Liver (tissue), 9 donors: ENCODE measurements around the gene SGCG. TPM values are rescaled to one million over a fixed set of nuclear protein-coding genes. Genes with fewer than 3 reads are reported as not detected.

Experiments
- DNase-seq: peaks from one replicate; pipeline ENCODE4 v3.0.0-alpha.2; 2017; ENCODE audit warnings: low spot score
- H3K27ac ChIP-seq, 2 donors: one replicate each; pipeline ENCODE4 v1.7.0; 2013; ENCODE audit warnings: inconsistent platforms in 2 of 2, low read length in 2 of 2, control low read depth in 1 of 2, low read depth in 1 of 2, mild to moderate bottlenecking in 1 of 2
- H3K27me3 ChIP-seq, 4 donors: one replicate each; pipeline versions ENCODE4 v1.6.1 to v1.7.0; 2013; ENCODE audit warnings: low read length in 3 of 4, inconsistent platforms in 1 of 4, mild to moderate bottlenecking in 1 of 4, moderate library complexity in 1 of 4; ENCODE audit not compliant: control insufficient read depth in 4 of 4, insufficient read depth in 4 of 4
- H3K36me3 ChIP-seq, 4 donors: one replicate each; pipeline versions ENCODE4 v1.6.1 to v1.7.0; 2013; ENCODE audit warnings: low read length in 3 of 4, mild to moderate bottlenecking in 3 of 4, low read depth in 1 of 4, moderate library complexity in 1 of 4; ENCODE audit not compliant: control insufficient read depth in 4 of 4, insufficient read depth in 3 of 4
- H3K4me1 ChIP-seq, 4 donors: one replicate each; pipeline versions ENCODE4 v1.6.1 to v1.7.0; 2013; ENCODE audit warnings: low read length in 3 of 4, mild to moderate bottlenecking in 3 of 4, moderate library complexity in 1 of 4; ENCODE audit not compliant: control insufficient read depth in 4 of 4, insufficient read depth in 4 of 4
- H3K4me3 ChIP-seq, 3 donors: one replicate each; pipeline versions ENCODE4 v1.6.1 to v1.7.0; 2013; ENCODE audit warnings: low read length in 3 of 3, control low read depth in 1 of 3, low read depth in 1 of 3, mild to moderate bottlenecking in 1 of 3
- H3K9ac ChIP-seq, 2 donors: one replicate each; pipeline ENCODE4 v1.7.0; 2013; ENCODE audit warnings: low read length in 2 of 2, mild to moderate bottlenecking in 2 of 2, moderate library complexity in 2 of 2, control low read depth in 1 of 2, low read depth in 1 of 2
- H3K9me3 ChIP-seq, 4 donors: one replicate each; pipeline versions ENCODE4 v1.6.1 to v1.7.0; 2013; ENCODE audit warnings: low read length in 3 of 4; ENCODE audit not compliant: control insufficient read depth in 4 of 4
- EGR1 ChIP-seq, 2 donors: IDR thresholded peaks; 2 replicates each; pipeline ENCODE4 v1.6.1; 2016 to 2018; ENCODE audit warnings: antibody characterized with exemption in 2 of 2, low read depth in 2 of 2
- FOXA1 ChIP-seq: IDR thresholded peaks from 2 replicates; pipeline ENCODE4 v1.6.1; 2016; ENCODE audit warnings: antibody characterized with exemption
- FOXA2 ChIP-seq: IDR thresholded peaks from 2 replicates; pipeline ENCODE4 v1.6.1; 2016; ENCODE audit warnings: antibody characterized with exemption
- GABPA ChIP-seq, 2 donors: IDR thresholded peaks in 1 of 2; conservative IDR thresholded peaks in 1 of 2; 2 replicates each; pipeline ENCODE4 v1.6.1; 2016; ENCODE audit warnings: antibody characterized with exemption in 2 of 2, mild to moderate bottlenecking in 1 of 2, moderate library complexity in 1 of 2
- HNF4A ChIP-seq, 2 donors: conservative IDR thresholded peaks; 2 replicates each; pipeline ENCODE4 v1.6.1; 2016; ENCODE audit warnings: antibody characterized with exemption in 2 of 2, mild to moderate bottlenecking in 2 of 2
- HNF4G ChIP-seq: IDR thresholded peaks from 2 replicates; pipeline ENCODE4 v1.6.1; 2016; ENCODE audit warnings: antibody characterized with exemption
- JUND ChIP-seq, 2 donors: IDR thresholded peaks; 2 replicates each; pipeline ENCODE4 v1.6.1; 2016; ENCODE audit warnings: antibody characterized with exemption in 2 of 2
- NR2F2 ChIP-seq: IDR thresholded peaks from 2 replicates; pipeline ENCODE4 v1.6.1; 2016; ENCODE audit warnings: antibody characterized with exemption
- RAD21 ChIP-seq, 2 donors: IDR thresholded peaks; 2 replicates each; pipeline ENCODE4 v1.6.1; 2016; ENCODE audit warnings: antibody characterized with exemption in 2 of 2, mild to moderate bottlenecking in 2 of 2
- RXRA ChIP-seq, 2 donors: IDR thresholded peaks; 2 replicates each; pipeline ENCODE4 v1.6.1; 2017 to 2018; ENCODE audit warnings: antibody characterized with exemption in 2 of 2, mild to moderate bottlenecking in 1 of 2
- SP1 ChIP-seq: IDR thresholded peaks from 2 replicates; pipeline ENCODE4 v1.6.1; 2018; ENCODE audit warnings: antibody characterized with exemption, mild to moderate bottlenecking
- TAF1 ChIP-seq: conservative IDR thresholded peaks from 2 replicates; pipeline ENCODE4 v1.6.1; 2016; ENCODE audit warnings: antibody characterized with exemption, mild to moderate bottlenecking
- YY1 ChIP-seq: IDR thresholded peaks from 2 replicates; pipeline ENCODE4 v1.6.1; 2016; ENCODE audit warnings: antibody characterized with exemption, mild to moderate bottlenecking
- WGBS: extraction: QIAGEN DNeasy Blood & Tissue Kit; methylation state at CpG from one replicate; pipeline ENCODE4 v1.1.7; 2013; 5-methylcytosine and 5-hydroxymethylcytosine counted together
- polyA plus RNA-seq, 2 donors: library from polyadenylated mRNA; stranded (reverse) in 1 of 2; unstranded in 1 of 2; fragments of 200-250 nt in 1 of 2; fragments of >200 nt in 1 of 2; fragmentation: Nextera tagmentation in 1 of 2; extraction: Ambion mirVana in 1 of 2; gene quantifications; one replicate each; pipeline versions ENCODE4 v1.2.1 to v1.2.3, GENCODE V29; 2013 to 2015
- total RNA-seq, 2 donors: library from RNA; depleted of rRNA; stranded (reverse); fragments of >200 nt; gene quantifications; one replicate each; pipeline ENCODE4 v1.2.3, GENCODE V29; 2014
- TF ChIP-seq, protein P1 (sequence below): IDR thresholded peaks from 2 replicates; pipeline ENCODE4 v1.6.1; 2016; ENCODE audit warnings: antibody characterized with exemption, mild to moderate bottlenecking
- TF ChIP-seq, protein P2 (sequence below): IDR thresholded peaks from 2 replicates; pipeline ENCODE4 v1.6.1; 2016; ENCODE audit warnings: antibody characterized with exemption
- TF ChIP-seq, protein P3 (sequence below): IDR thresholded peaks from 2 replicates; pipeline ENCODE4 v1.6.1; 2016; ENCODE audit warnings: antibody characterized with exemption
- TF ChIP-seq, protein P4 (sequence below): IDR thresholded peaks from 2 replicates; pipeline ENCODE4 v1.6.1; 2016; ENCODE audit warnings: antibody characterized with exemption
- TF ChIP-seq, protein P5 (sequence below): fragments of 150-350 bp; IDR thresholded peaks from 2 replicates; pipeline ENCODE4 v1.5.1; 2017; ENCODE audit warnings: improper control_type of control experiment, low read depth, low read length; ENCODE audit not compliant: missing input control
- donor health status: healthy.
- donor health status: healthy.
- donor health status: healthy.
- donor health status: healthy.
- donor health status: healthy.

The SGCG gene
- total and polyA plus RNA-seq, 4 donors = not detected

DNA sequence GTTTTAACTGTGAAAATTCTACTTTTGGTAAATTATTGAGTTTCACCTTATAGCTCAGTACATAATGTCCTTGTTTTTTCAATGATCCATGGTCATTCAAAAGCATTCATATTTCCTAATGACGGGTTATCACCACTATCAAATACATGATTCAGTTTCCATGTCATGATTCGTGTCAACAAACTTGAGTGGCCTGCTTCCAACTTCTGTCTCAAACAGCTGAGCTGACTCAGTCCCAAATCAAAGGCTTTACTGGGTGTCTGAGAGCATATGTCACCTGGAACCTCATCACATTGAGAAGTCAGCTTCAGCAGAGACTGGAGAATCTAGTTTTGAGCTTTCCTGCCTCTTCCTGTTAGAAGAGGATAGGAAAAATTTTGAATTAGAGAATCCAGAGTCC lies 40.3 kb upstream of the SGCG start:
- no peak overlapping the region for H3K27ac ChIP-seq
- no peak for DNase-seq
- TF ChIP-seq, protein P1, sequence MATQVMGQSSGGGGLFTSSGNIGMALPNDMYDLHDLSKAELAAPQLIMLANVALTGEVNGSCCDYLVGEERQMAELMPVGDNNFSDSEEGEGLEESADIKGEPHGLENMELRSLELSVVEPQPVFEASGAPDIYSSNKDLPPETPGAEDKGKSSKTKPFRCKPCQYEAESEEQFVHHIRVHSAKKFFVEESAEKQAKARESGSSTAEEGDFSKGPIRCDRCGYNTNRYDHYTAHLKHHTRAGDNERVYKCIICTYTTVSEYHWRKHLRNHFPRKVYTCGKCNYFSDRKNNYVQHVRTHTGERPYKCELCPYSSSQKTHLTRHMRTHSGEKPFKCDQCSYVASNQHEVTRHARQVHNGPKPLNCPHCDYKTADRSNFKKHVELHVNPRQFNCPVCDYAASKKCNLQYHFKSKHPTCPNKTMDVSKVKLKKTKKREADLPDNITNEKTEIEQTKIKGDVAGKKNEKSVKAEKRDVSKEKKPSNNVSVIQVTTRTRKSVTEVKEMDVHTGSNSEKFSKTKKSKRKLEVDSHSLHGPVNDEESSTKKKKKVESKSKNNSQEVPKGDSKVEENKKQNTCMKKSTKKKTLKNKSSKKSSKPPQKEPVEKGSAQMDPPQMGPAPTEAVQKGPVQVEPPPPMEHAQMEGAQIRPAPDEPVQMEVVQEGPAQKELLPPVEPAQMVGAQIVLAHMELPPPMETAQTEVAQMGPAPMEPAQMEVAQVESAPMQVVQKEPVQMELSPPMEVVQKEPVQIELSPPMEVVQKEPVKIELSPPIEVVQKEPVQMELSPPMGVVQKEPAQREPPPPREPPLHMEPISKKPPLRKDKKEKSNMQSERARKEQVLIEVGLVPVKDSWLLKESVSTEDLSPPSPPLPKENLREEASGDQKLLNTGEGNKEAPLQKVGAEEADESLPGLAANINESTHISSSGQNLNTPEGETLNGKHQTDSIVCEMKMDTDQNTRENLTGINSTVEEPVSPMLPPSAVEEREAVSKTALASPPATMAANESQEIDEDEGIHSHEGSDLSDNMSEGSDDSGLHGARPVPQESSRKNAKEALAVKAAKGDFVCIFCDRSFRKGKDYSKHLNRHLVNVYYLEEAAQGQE = no peak
- no peak for TF ChIP-seq YY1
- TF ChIP-seq RXRA (IDR thresholded peaks at IDR 0.05) = no peak
- TF ChIP-seq, protein P2, sequence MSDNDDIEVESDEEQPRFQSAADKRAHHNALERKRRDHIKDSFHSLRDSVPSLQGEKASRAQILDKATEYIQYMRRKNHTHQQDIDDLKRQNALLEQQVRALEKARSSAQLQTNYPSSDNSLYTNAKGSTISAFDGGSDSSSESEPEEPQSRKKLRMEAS = no peak
- no peak for TF ChIP-seq SP1
- TF ChIP-seq GABPA (IDR thresholded peaks at IDR 0.05 in 1 of 2, conservative IDR thresholded peaks at IDR 0.05 in 1 of 2) = no peak
- TF ChIP-seq, protein P3, sequence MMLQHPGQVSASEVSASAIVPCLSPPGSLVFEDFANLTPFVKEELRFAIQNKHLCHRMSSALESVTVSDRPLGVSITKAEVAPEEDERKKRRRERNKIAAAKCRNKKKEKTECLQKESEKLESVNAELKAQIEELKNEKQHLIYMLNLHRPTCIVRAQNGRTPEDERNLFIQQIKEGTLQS = no peak
- no peak for TF ChIP-seq RAD21 (IDR thresholded peaks at IDR 0.05)
- peaks cover 0 to 5% (median 0%) of the 10 kb centered on the region in 4 donors for H3K9me3 ChIP-seq
- H3K9ac ChIP-seq = no peak overlapping the region
- H3K36me3 ChIP-seq = no peaks in the 10 kb centered on the region
- 68% methylated on average over 2 of the region's 2 CpGs for WGBS
- no peaks in the 10 kb centered on the region for H3K4me1 ChIP-seq
- no peak overlapping the region for H3K4me3 ChIP-seq
- H3K27me3 ChIP-seq = no peaks in the 10 kb centered on the region

DNA sequence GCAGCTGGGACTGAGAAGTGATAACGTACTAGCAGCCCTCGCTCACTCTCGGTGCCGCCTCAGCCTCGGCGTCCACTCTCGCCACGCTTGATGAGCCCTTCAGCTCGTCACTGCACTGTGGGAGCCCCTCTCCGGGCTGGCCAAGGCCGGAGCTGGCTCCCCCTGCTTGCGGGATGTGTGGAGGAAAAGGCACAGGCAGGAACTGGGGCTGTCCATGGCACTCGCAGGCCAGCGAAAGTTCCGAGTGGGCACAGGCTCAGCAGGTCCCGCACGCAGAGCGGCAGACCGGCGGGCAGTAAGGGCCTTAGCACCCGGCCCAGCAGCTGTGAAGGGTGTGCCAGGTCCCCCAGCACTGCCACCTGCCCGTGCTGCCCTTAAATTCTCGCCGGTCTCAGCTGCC lies 38.8 kb upstream of the SGCG start:
- 92% methylated on average over 24 of the region's 24 CpGs for WGBS
- Histone ChIP-seq H3K4me1 (no peaks in the 10 kb centered on the region), H3K9ac (no peak overlapping the region), H3K36me3 (no peaks in the 10 kb centered on the region), H3K27ac (no peak overlapping the region), H3K4me3 (no peak overlapping the region), H3K9me3 (peaks cover 0 to 5% (median 0%) of the 10 kb centered on the region in 4 donors), H3K27me3 (peaks cover 0 to 3% (median 0%) of the 10 kb centered on the region in 4 donors)
- TF ChIP-seq GABPA (IDR thresholded peaks at IDR 0.05 in 1 of 2, conservative IDR thresholded peaks at IDR 0.05 in 1 of 2) (no peak), FOXA2 (no peak), HNF4A (conservative IDR thresholded peaks at IDR 0.05) (no peak), HNF4G (no peak), FOXA1 (no peak), RXRA (IDR thresholded peaks at IDR 0.05) (no peak), EGR1 (IDR thresholded peaks at IDR 0.05; ENCODE audit: low read depth in 2 of 2) (no peak), JUND (IDR thresholded peaks at IDR 0.05) (no peak), SP1 (no peak), TAF1 (no peak), YY1 (no peak), NR2F2 (no peak), RAD21 (IDR thresholded peaks at IDR 0.05) (no peak)
- TF ChIP-seq, protein P2 = no peak
- TF ChIP-seq, protein P3 = no peak
- TF ChIP-seq, protein P1 = no peak
- TF ChIP-seq, protein P4, sequence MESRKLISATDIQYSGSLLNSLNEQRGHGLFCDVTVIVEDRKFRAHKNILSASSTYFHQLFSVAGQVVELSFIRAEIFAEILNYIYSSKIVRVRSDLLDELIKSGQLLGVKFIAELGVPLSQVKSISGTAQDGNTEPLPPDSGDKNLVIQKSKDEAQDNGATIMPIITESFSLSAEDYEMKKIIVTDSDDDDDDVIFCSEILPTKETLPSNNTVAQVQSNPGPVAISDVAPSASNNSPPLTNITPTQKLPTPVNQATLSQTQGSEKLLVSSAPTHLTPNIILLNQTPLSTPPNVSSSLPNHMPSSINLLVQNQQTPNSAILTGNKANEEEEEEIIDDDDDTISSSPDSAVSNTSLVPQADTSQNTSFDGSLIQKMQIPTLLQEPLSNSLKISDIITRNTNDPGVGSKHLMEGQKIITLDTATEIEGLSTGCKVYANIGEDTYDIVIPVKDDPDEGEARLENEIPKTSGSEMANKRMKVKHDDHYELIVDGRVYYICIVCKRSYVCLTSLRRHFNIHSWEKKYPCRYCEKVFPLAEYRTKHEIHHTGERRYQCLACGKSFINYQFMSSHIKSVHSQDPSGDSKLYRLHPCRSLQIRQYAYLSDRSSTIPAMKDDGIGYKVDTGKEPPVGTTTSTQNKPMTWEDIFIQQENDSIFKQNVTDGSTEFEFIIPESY = no peak
- TF ChIP-seq, protein P5, sequence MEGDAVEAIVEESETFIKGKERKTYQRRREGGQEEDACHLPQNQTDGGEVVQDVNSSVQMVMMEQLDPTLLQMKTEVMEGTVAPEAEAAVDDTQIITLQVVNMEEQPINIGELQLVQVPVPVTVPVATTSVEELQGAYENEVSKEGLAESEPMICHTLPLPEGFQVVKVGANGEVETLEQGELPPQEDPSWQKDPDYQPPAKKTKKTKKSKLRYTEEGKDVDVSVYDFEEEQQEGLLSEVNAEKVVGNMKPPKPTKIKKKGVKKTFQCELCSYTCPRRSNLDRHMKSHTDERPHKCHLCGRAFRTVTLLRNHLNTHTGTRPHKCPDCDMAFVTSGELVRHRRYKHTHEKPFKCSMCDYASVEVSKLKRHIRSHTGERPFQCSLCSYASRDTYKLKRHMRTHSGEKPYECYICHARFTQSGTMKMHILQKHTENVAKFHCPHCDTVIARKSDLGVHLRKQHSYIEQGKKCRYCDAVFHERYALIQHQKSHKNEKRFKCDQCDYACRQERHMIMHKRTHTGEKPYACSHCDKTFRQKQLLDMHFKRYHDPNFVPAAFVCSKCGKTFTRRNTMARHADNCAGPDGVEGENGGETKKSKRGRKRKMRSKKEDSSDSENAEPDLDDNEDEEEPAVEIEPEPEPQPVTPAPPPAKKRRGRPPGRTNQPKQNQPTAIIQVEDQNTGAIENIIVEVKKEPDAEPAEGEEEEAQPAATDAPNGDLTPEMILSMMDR = no peak
- DNase-seq = no peak
